H1 (cell line): Measurements from ENCODE around the gene ZNRF2. TPM values are rescaled to one million over a fixed set of nuclear protein-coding genes. Genes with fewer than 3 reads are reported as not detected.

Experiments
- CTCF ChIA-PET: fragments of 300-600 bp; sonication (Branson Sonifier 250); formaldehyde crosslinking; loops from one replicate; lab custom pipeline; 2021; ENCODE audit not compliant: partially characterized antibody; lab: Charles Lee
- POLR2A ChIA-PET: fragments of 300-600 bp; sonication (Branson Sonifier 250); formaldehyde crosslinking; loops from one replicate; lab custom pipeline; 2021; ENCODE audit warnings: inconsistent platforms; ENCODE audit not compliant: partially characterized antibody; lab: Charles Lee
- DNase-seq, 2 experiments: peaks; one replicate each; pipeline versions ENCODE4 v3.0.0 to v3.0.0-alpha.2; 2010 to 2022; ENCODE audit warnings: low spot score in 2 of 2, low read depth in 1 of 2, mixed read lengths in 1 of 2
- FAIRE-seq: peaks from 2 replicates; lab custom pipeline; 2011; peaks lifted over from hg19 to GRCh38; lab: Jason Lieb, UNC
- H2AFZ ChIP-seq: 2 replicates; pipeline ENCODE4 v1.8.1; 2012; ENCODE audit warnings: low read length, inconsistent platforms
- H2AK5ac ChIP-seq: 2 replicates; pipeline ENCODE4 v1.6.1; 2013; ENCODE audit warnings: low read depth, low read length
- H2BK120ac ChIP-seq: replicated peaks from 2 replicates; pipeline ENCODE3; 2013; ENCODE audit warnings: low read depth, low read length, inconsistent platforms
- H2BK12ac ChIP-seq: 2 replicates; pipeline ENCODE4 v1.6.1; 2013; ENCODE audit warnings: low read depth, low read length
- H2BK15ac ChIP-seq: 2 replicates; pipeline ENCODE4 v1.6.1; 2013; ENCODE audit warnings: low read length
- H2BK20ac ChIP-seq: 2 replicates; pipeline ENCODE4 v1.6.1; 2013; ENCODE audit warnings: low read length
- H2BK5ac ChIP-seq: 2 replicates; pipeline ENCODE4 v1.6.1; 2013; ENCODE audit warnings: low read depth, low read length
- H3K14ac ChIP-seq: 2 replicates; pipeline ENCODE4 v1.6.1; 2013; ENCODE audit warnings: inconsistent platforms; ENCODE audit not compliant: insufficient read length
- H3K18ac ChIP-seq: 2 replicates; pipeline ENCODE4 v1.6.1; 2013; ENCODE audit warnings: low read length; ENCODE audit errors: extremely low read depth
- H3K23ac ChIP-seq: 2 replicates; pipeline ENCODE4 v1.6.1; 2013; ENCODE audit warnings: inconsistent platforms; ENCODE audit not compliant: insufficient read length
- H3K23me2 ChIP-seq: 2 replicates; pipeline ENCODE4 v1.6.1; 2013; ENCODE audit warnings: low read depth, low read length
- H3K27ac ChIP-seq: 2 replicates; pipeline ENCODE4 v1.6.1; 2011; ENCODE audit warnings: low read depth, low read length, inconsistent platforms
- H3K27me3 ChIP-seq, 4 experiments: replicated peaks in 1 of 4; 1 replicate in 1 of 4; 2 replicates in 3 of 4; pipeline versions ENCODE4 v1.6.1 to v1.8.1; 2011 to 2013; ENCODE audit warnings: low read length in 3 of 4, mild to moderate bottlenecking in 3 of 4, inconsistent platforms in 2 of 4, mixed read lengths in 2 of 4, moderate library complexity in 1 of 4; ENCODE audit not compliant: control insufficient read depth in 3 of 4, insufficient read depth in 3 of 4; ENCODE audit errors: extremely low read depth in 1 of 4
- H3K36me3 ChIP-seq, 4 experiments: 2 replicates each; pipeline versions ENCODE4 v1.6.1 to v1.8.1; 2011 to 2013; ENCODE audit warnings: mild to moderate bottlenecking in 4 of 4, low read length in 3 of 4, moderate library complexity in 2 of 4, control low read depth in 1 of 4, inconsistent platforms in 1 of 4; ENCODE audit not compliant: insufficient read depth in 4 of 4, control insufficient read depth in 2 of 4
- H3K4ac ChIP-seq: replicated peaks from 2 replicates; pipeline ENCODE3; 2013; ENCODE audit warnings: low read length, low read depth, mixed read lengths, inconsistent platforms; ENCODE audit not compliant: insufficient read length
- H3K4me1 ChIP-seq, 4 experiments: replicated peaks in 1 of 4; 1 replicate in 1 of 4; 2 replicates in 3 of 4; pipeline versions ENCODE4 v1.6.1 to v1.8.1; 2011 to 2013; ENCODE audit warnings: low read length in 3 of 4, inconsistent platforms in 2 of 4, mixed read lengths in 1 of 4; ENCODE audit not compliant: insufficient read depth in 4 of 4, control insufficient read depth in 3 of 4
- H3K4me2 ChIP-seq, 2 experiments: 2 replicates each; pipeline versions ENCODE4 v1.6.1 to v1.8.1; 2011 to 2013; ENCODE audit warnings: low read depth in 2 of 2, low read length in 2 of 2, control low read depth in 1 of 2, inconsistent platforms in 1 of 2, mild to moderate bottlenecking in 1 of 2; ENCODE audit not compliant: insufficient read depth in 1 of 2
- H3K4me3 ChIP-seq, 4 experiments: fragments of 200-600, 300-600 bp in 1 of 4; sonication (generic), shearing (Covaris generic), sonication (Bioruptor Twin) in 1 of 4; 2 replicates each; pipeline versions ENCODE4 v1.5.1 to v1.8.1; 2011 to 2016; ENCODE audit warnings: low read length in 4 of 4, low read depth in 3 of 4, control low read depth in 2 of 4, inconsistent platforms in 2 of 4, mild to moderate bottlenecking in 2 of 4, mixed read lengths in 1 of 4, moderate library complexity in 1 of 4; ENCODE audit not compliant: insufficient read depth in 2 of 4; ENCODE audit errors: extremely low read depth in 1 of 4
- H3K56ac ChIP-seq: replicated peaks from 2 replicates; pipeline ENCODE3; 2013; ENCODE audit warnings: low read depth, mild to moderate bottlenecking, mixed read lengths, low read length, inconsistent platforms; ENCODE audit not compliant: insufficient read length
- H3K79me1 ChIP-seq: 2 replicates; pipeline ENCODE4 v1.6.1; 2013; ENCODE audit warnings: low read depth, low read length, control low read depth
- H3K79me2 ChIP-seq, 2 experiments: 2 replicates each; pipeline versions ENCODE4 v1.6.1 to v1.8.1; 2012 to 2013; ENCODE audit warnings: low read length in 2 of 2, mild to moderate bottlenecking in 2 of 2, inconsistent platforms in 1 of 2; ENCODE audit not compliant: insufficient read depth in 2 of 2, control insufficient read depth in 1 of 2
- H3K9ac ChIP-seq, 4 experiments: replicated peaks in 1 of 4; 1 replicate in 1 of 4; 2 replicates in 3 of 4; pipeline versions ENCODE4 v1.6.1 to v1.8.1; 2011 to 2013; ENCODE audit warnings: low read depth in 3 of 4, low read length in 3 of 4, control low read depth in 2 of 4, mild to moderate bottlenecking in 2 of 4, moderate library complexity in 2 of 4, inconsistent platforms in 1 of 4; ENCODE audit errors: extremely low read depth in 1 of 4
- H3K9me3 ChIP-seq, 2 experiments: 2 replicates each; pipeline versions ENCODE4 v1.6.1 to v1.8.1; 2012 to 2013; ENCODE audit warnings: mild to moderate bottlenecking in 2 of 2, moderate library complexity in 2 of 2, control low read depth in 1 of 2, inconsistent platforms in 1 of 2, low read depth in 1 of 2, low read length in 1 of 2, mixed read lengths in 1 of 2; ENCODE audit not compliant: insufficient read depth in 2 of 2
- H4K20me1 ChIP-seq, 2 experiments: replicated peaks in 1 of 2; 2 replicates each; pipeline versions ENCODE3 to v1.8.1; 2011 to 2013; ENCODE audit warnings: inconsistent platforms in 2 of 2, low read length in 2 of 2, mild to moderate bottlenecking in 1 of 2; ENCODE audit not compliant: insufficient read depth in 2 of 2, control insufficient read depth in 1 of 2
- H4K5ac ChIP-seq: 2 replicates; pipeline ENCODE4 v1.6.1; 2013; ENCODE audit warnings: low read length, low read depth, mixed read lengths, inconsistent platforms; ENCODE audit not compliant: insufficient read length
- H4K8ac ChIP-seq: 2 replicates; pipeline ENCODE4 v1.8.0; 2013; ENCODE audit warnings: mild to moderate bottlenecking, moderate library complexity, low read length, inconsistent platforms; ENCODE audit not compliant: insufficient read depth; ENCODE audit errors: extremely low read depth
- H4K91ac ChIP-seq: replicated peaks from 2 replicates; pipeline ENCODE3; 2013; ENCODE audit warnings: low read length, mixed read lengths, inconsistent platforms; ENCODE audit not compliant: insufficient read length
- CEBPB ChIP-seq: IDR thresholded peaks from 2 replicates; pipeline ENCODE4 v1.6.1; 2012; ENCODE audit warnings: low read depth, low read length
- SP4 ChIP-seq: IDR thresholded peaks from 2 replicates; pipeline ENCODE4 v1.6.1; 2012; ENCODE audit warnings: low read length, inconsistent platforms
- WGBS, 2 experiments: shearing (Covaris generic) in 1 of 2; methylation state at CpG; one replicate each; pipeline versions ENCODE4 v1.1.6 to v1.1.7; 2013 to 2015; ENCODE audit warnings: low lambda C conversion rate in 2 of 2, mixed read lengths in 2 of 2, inconsistent platforms in 1 of 2, low coverage in 1 of 2, missing lambda C conversion rate in 1 of 2; ENCODE audit not compliant: insufficient replicate concordance in 2 of 2, insufficient coverage in 1 of 2, insufficient read length in 1 of 2; ENCODE audit errors: extremely low coverage in 1 of 2, missing lambda C conversion rate in 1 of 2; 5-methylcytosine and 5-hydroxymethylcytosine counted together
- polyA plus RNA-seq, 7 experiments: library from polyadenylated mRNA; depleted of rRNA in 3 of 7; stranded (reverse) in 5 of 7; unstranded in 2 of 7; fragments of >200 nt in 5 of 7; fragments of 200-250 nt in 2 of 7; gene quantifications; 1 replicate in 5 of 7; 2 replicates in 1 of 7; 4 replicates in 1 of 7; pipeline versions ENCODE4 v1.2.1 to v1.2.3, GENCODE V29; 2011 to 2013; ENCODE audit warnings: missing spikeins in 2 of 7, mixed read lengths in 2 of 7
- total RNA-seq: library from RNA; stranded (reverse); fragmentation: NEBNext Ultra II Directional; extraction: Animal tissue kit (Norgen Biotek cat#: 25700); gene quantifications from 2 replicates; pipeline ENCODE4 v1.2.1, GENCODE V29; 2021

ZNRF2 gene
- total and polyA plus RNA-seq, 2 of the 8 experiments (the other 6 are each of a cell fraction or from before 2014, with no cell fraction given), result 2.9 to 16.2 TPM

DNA sequence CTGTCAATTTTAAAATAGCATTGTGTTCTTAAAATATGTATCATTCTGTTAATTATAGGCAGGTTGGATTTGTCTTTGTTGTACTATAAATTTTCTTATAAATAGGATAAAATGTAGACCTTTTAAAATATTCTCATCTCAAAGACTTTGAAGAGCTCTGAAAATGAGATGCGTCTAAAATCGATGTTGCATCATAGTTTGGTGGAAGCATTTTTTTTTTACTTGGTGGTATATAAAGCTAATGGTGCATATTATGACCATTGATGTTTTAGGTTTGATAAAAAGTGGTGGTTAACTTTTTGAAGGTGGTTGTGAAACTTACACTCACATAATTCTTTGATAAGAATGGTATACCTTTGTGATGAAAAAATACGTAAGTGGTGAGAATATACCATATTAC, 69.1 kb downstream of the ZNRF2 start:
- Histone ChIP-seq H2BK5ac (no peak overlapping the region), H3K4me2 (peak overlapping the region in 1 of 2 experiments; percentile 36; a peak in 1 of 4 replicates), H4K91ac (no peak overlapping the region), H2BK15ac (no peak overlapping the region), H3K27me3 (no peaks in the 10 kb centered on the region), H2AFZ (no peak overlapping the region), H3K4me3 (peak overlapping the region in 1 of 4 experiments; percentile 9; a peak in 1 of 8 replicates), H3K79me2 (peaks cover 0 to 50% of the 10 kb centered on the region in 2 experiments; a peak in 3 of 4 replicates), H4K8ac (no peak overlapping the region), H3K4me1 (peaks cover 2 to 36% (median 5%) of the 10 kb centered on the region in 4 experiments; a peak in 5 of 7 replicates), H3K9me3 (no peaks in the 10 kb centered on the region), H4K5ac (peak overlapping the region; percentile 83), H2AK5ac (no peak overlapping the region), H3K4ac (no peak overlapping the region), H3K23me2 (no peaks in the 10 kb centered on the region), H3K9ac (no peak overlapping the region), H2BK12ac (no peak overlapping the region), H3K56ac (no peak overlapping the region), H3K23ac (no peak overlapping the region), H4K20me1 (no peaks in the 10 kb centered on the region), H3K14ac (no peak overlapping the region), H3K27ac (no peak overlapping the region), H3K36me3 (no peaks in the 10 kb centered on the region; a peak in 1 of 8 replicates), H3K79me1 (0 out of 2 replicates have a peak, but pooled peaks cover 2% of the 10 kb centered on the region), H2BK120ac (no peak overlapping the region), H3K18ac (no peak overlapping the region; the same call in 1 of the 2 replicates), H2BK20ac (no peak overlapping the region)
- DNase-seq (no peak), FAIRE-seq (no peak)
- 86% methylated on average over 3 of the region's 3 CpGs; no CpG with 5 or more reads in 1 of the 2 experiments for WGBS, 2 experiments
- CTCF ChIA-PET, result interaction anchor here (0.7 to 1.8 kb wide), 6 partner anchors 8 to 190 kb away, joined by 3 to 5 read pairs (median 4); no protein-coding TSS in a partner anchor
- TF ChIP-seq SP4 (no peak), CEBPB (peak; percentile 75; the same call in 1 of the 2 replicates)
- POLR2A ChIA-PET, result no interaction called here
